Naive thymus-derived CD4-positive, alpha-beta T cell (primary cell): ENCODE measurements around the gene CHMP1B. TPM values are rescaled to one million over a fixed set of nuclear protein-coding genes. Genes with fewer than 3 reads are reported as not detected.
A peak's percentile ranks its signal among the peaks of the same experiment; 100 is the strongest.

Source experiments
- ATAC-seq: fragments of 150-1000 bp; cut with Tn5 transposase; 2 replicates; pipeline ENCODE4 v1.10.0; 2021; ENCODE audit warnings: mild to moderate bottlenecking, moderate library complexity
- CTCF ChIA-PET: fragments of 350-600 bp; sonication (Branson Sonifier 250); formaldehyde crosslinking; loops from one replicate; lab custom pipeline; 2021; ENCODE audit warnings: antibody characterized with exemption; lab: Charles Lee
- POLR2A ChIA-PET: fragments of 350-600 bp; sonication (Branson Sonifier 250); formaldehyde crosslinking; loops from one replicate; lab custom pipeline; 2021; ENCODE audit warnings: antibody characterized with exemption, inconsistent platforms; lab: Charles Lee
- DNase-seq, 9 donors: peaks; one replicate each; pipeline versions ENCODE4 v3.0.0 to v3.0.0-alpha.2; 2020 to 2022; ENCODE audit warnings: mixed read lengths in 1 of 9
- H3K27ac ChIP-seq: one replicate; pipeline ENCODE4 v1.7.0; 2013; ENCODE audit warnings: mild to moderate bottlenecking, low read depth, low read length, moderate library complexity
- H3K27me3 ChIP-seq, 2 donors: one replicate each; pipeline ENCODE4 v1.7.0; 2013; ENCODE audit warnings: low read length in 2 of 2, mild to moderate bottlenecking in 2 of 2, moderate library complexity in 2 of 2; ENCODE audit not compliant: control insufficient read depth in 2 of 2, insufficient read depth in 2 of 2
- H3K36me3 ChIP-seq, 3 experiments: 1 replicate in 2 of 3; 2 replicates in 1 of 3; pipeline ENCODE4 v1.7.0; 2013; ENCODE audit warnings: low read length in 3 of 3, mild to moderate bottlenecking in 3 of 3, moderate library complexity in 1 of 3; ENCODE audit not compliant: insufficient read depth in 3 of 3, control insufficient read depth in 2 of 3
- H3K4me1 ChIP-seq, 2 donors: one replicate each; pipeline ENCODE4 v1.7.0; 2013; ENCODE audit warnings: low read length in 2 of 2, mild to moderate bottlenecking in 2 of 2, moderate library complexity in 1 of 2; ENCODE audit not compliant: control insufficient read depth in 2 of 2, insufficient read depth in 2 of 2
- H3K4me3 ChIP-seq: 2 replicates; pipeline ENCODE4 v1.7.0; 2013; ENCODE audit warnings: mild to moderate bottlenecking, low read length
- H3K9me3 ChIP-seq, 3 experiments: 1 replicate in 2 of 3; 2 replicates in 1 of 3; pipeline ENCODE4 v1.7.0; 2013; ENCODE audit warnings: low read length in 3 of 3; ENCODE audit not compliant: control insufficient read depth in 2 of 3
- H3K27ac Mint-ChIP-seq, 9 donors: one replicate each; pipeline ENCODE4 v1.8.0; 2020 to 2022; ENCODE audit warnings: mixed read lengths in 9 of 9, mild to moderate bottlenecking in 8 of 9, moderate library complexity in 5 of 9, inconsistent platforms in 2 of 9
- H3K27me3 Mint-ChIP-seq, 5 donors: one replicate each; pipeline ENCODE4 v1.8.0; 2021 to 2022; ENCODE audit warnings: mixed read lengths in 5 of 5, mild to moderate bottlenecking in 1 of 5
- H3K36me3 Mint-ChIP-seq, 5 donors: one replicate each; pipeline ENCODE4 v1.8.0; 2020 to 2022; ENCODE audit warnings: mixed read lengths in 5 of 5, mild to moderate bottlenecking in 3 of 5, inconsistent platforms in 1 of 5
- H3K4me1 Mint-ChIP-seq, 7 donors: one replicate each; pipeline ENCODE4 v1.8.0; 2020 to 2022; ENCODE audit warnings: mixed read lengths in 7 of 7, mild to moderate bottlenecking in 3 of 7, inconsistent platforms in 1 of 7
- H3K4me3 Mint-ChIP-seq, 10 donors: one replicate each; pipeline ENCODE4 v1.8.0; 2020 to 2022; ENCODE audit warnings: mild to moderate bottlenecking in 10 of 10, mixed read lengths in 10 of 10, moderate library complexity in 6 of 10, inconsistent platforms in 2 of 10
- H3K9me3 Mint-ChIP-seq, 11 donors: one replicate each; pipeline ENCODE4 v1.8.0; 2020 to 2022; ENCODE audit warnings: mixed read lengths in 11 of 11, mild to moderate bottlenecking in 4 of 11, inconsistent platforms in 1 of 11, moderate library complexity in 1 of 11
- intact Hi-C, 2 donors: fragments of 100-400 bp; cut with micrococcal nuclease; formaldehyde crosslinking; loops; one replicate each; pipeline ENCODE4 v1.15.1; 2023
- polyA plus RNA-seq, 2 donors: library from polyadenylated mRNA; unstranded; fragments of 300-500 nt; fragmentation: Illumina TruSeq; gene quantifications; one replicate each; pipeline ENCODE4 v1.2.3, GENCODE V29; 2021
- total RNA-seq, 6 experiments: library from RNA in 5 of 6; stranded (reverse) in 5 of 6; gene quantifications; 1 replicate in 5 of 6; 2 replicates in 1 of 6; pipeline ENCODE4 v1.2.3 and lab custom pipeline; 2021 to 2026

CHMP1B gene
- total and polyA plus RNA-seq, 7 experiments from 2014 or later: 27.2 to 115 (median 54.2) TPM

DNA sequence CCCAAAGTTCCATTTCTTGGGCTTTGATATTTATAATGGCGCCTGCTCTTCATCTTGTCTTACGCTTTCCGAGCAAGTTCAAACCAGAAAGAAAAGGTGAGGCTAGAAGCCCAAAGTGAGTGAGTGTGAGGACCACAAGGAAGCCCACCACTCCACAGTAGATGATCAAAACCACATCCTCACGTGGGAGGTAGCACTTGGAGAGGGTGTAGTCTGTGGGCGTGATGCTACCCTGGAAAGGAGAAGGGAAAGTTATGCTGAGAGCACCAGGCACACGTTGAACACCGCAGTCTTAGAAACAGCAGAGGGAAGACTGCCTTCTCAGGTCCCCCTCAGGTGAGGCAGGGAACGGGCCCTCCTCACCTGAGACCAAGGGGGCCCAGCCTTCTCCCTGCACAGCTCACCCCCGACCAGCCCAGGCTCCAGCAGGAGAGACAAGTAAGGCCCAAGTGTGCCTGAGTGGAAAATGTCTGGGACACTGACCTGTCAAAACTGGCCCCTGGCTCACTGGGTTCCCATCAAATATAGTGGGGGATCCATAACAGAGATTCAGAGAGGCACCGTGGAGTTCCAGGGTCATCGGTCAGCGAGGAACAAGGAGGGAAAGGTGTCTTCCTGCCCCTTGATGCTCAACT, 33.3 kb downstream of the CHMP1B start:
- H3K27me3 Mint-ChIP-seq: no peaks in the 10 kb centered on the region
- peaks cover 6 to 52% (median 16%) of the 10 kb centered on the region in 5 donors for H3K36me3 Mint-ChIP-seq
- H3K9me3 Mint-ChIP-seq: no peaks in the 10 kb centered on the region
- no peak for DNase-seq
- H3K27ac ChIP-seq: no peak overlapping the region
- peak overlapping the region in 2 of 9 donors; percentile 23 to 80 for H3K27ac Mint-ChIP-seq
- H3K4me3 Mint-ChIP-seq: no peak overlapping the region
- H3K4me1 ChIP-seq: no peaks in the 10 kb centered on the region
- CTCF ChIA-PET: no interaction called here
- no peaks in the 10 kb centered on the region for H3K27me3 ChIP-seq
- intact Hi-C loops: no loop called here
- POLR2A ChIA-PET: no interaction called here
- no peak overlapping the region for H3K4me3 ChIP-seq
- no peak for ATAC-seq
- H3K36me3 ChIP-seq: peaks cover 6 to 60% (median 11%) of the 10 kb centered on the region in 3 experiments
- no peaks in the 10 kb centered on the region for H3K9me3 ChIP-seq
- peaks cover 0 to 7% (median 0%) of the 10 kb centered on the region in 7 donors for H3K4me1 Mint-ChIP-seq

DNA sequence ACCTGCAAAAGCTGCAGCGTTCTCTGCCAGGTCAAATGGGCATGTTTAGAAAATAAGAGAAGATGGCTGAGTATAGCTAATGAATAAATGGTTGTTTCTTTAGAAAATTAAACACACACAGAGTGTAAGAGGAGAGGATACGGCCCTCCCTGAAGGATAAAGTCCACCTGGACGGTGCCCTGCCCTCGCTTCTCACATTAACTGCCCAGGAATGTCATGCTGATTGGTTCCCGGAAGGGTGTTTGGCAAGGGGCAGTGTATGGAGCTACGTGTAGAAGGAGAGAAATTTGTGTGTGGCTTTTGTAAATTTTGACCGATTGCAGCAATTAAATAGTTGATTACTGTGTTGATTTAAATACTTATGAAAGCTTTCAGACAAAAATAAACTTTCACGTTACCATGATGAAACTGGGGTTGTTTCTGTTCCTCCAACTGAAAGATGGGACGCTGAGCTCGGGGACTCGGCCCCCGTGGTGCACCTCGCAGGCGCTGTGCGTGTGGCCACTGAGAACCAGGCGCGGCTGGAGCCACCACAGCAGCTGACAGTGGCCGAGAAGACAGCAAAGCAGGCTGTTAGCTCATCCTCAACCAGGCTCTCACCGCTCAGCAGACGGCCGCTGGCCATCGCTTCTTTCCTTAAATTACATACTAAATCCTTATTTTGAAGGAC, 34.2 kb downstream of the CHMP1B start:
- Histone ChIP-seq H3K27ac (no peak overlapping the region), H3K36me3 (peaks cover 6 to 65% (median 13%) of the 10 kb centered on the region in 3 experiments), H3K4me3 (no peak overlapping the region), H3K27me3 (no peaks in the 10 kb centered on the region), H3K9me3 (no peaks in the 10 kb centered on the region), H3K4me1 (no peaks in the 10 kb centered on the region)
- intact Hi-C loops: no loop called here
- H3K27me3 Mint-ChIP-seq: no peaks in the 10 kb centered on the region
- peaks cover 9 to 55% (median 16%) of the 10 kb centered on the region in 5 donors for H3K36me3 Mint-ChIP-seq
- ATAC-seq: no peak
- ChIA-PET CTCF (no interaction called here), POLR2A (interaction anchor here (0.9 kb wide), 1 partner anchor 40 kb away, joined by 3 read pairs; no protein-coding TSS in a partner anchor)
- H3K4me1 Mint-ChIP-seq: peaks cover 0 to 7% (median 0%) of the 10 kb centered on the region in 7 donors
- H3K27ac Mint-ChIP-seq: no peak overlapping the region
- no peak overlapping the region for H3K4me3 Mint-ChIP-seq
- DNase-seq: no peak
- H3K9me3 Mint-ChIP-seq: no peaks in the 10 kb centered on the region

DNA sequence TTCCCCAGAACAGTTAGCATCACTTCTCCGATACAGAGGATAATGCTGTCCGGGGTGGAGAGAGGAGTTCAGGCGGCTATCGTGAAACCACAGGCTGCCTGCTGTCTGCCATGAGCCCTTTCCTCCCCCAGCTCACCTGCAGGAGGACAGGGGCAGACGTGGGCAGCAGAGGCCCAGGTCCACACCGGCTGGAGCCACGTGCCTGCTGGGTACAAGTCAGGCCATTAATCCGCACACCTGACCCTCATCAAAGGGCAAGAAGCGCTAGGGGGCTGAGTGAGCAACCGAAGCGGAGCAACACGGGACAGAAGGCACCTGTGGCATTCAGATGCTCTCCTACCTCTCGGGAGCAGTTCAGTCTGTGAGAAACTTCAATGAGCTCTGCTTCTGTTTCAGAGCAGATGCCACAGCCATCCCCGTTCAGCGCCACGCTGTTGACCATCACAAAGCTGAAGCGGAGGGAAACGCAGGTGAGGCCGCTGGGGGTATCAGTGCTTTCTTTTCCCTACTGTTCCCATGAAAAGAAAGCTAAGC, 35.4 kb downstream of the CHMP1B start:
- Mint-ChIP-seq H3K36me3 (peaks cover 12 to 49% (median 16%) of the 10 kb centered on the region in 5 donors), H3K4me3 (no peak overlapping the region), H3K27ac (no peak overlapping the region), H3K27me3 (no peaks in the 10 kb centered on the region), H3K4me1 (peaks cover 0 to 7% (median 0%) of the 10 kb centered on the region in 7 donors), H3K9me3 (no peaks in the 10 kb centered on the region)
- intact Hi-C loops: no loop called here
- Histone ChIP-seq H3K4me3 (no peak overlapping the region), H3K27me3 (no peaks in the 10 kb centered on the region), H3K9me3 (no peaks in the 10 kb centered on the region), H3K27ac (no peak overlapping the region), H3K36me3 (peaks cover 6 to 70% (median 18%) of the 10 kb centered on the region in 3 experiments), H3K4me1 (no peaks in the 10 kb centered on the region)
- POLR2A ChIA-PET: no interaction called here
- CTCF ChIA-PET: no interaction called here
- ATAC-seq (no peak), DNase-seq (no peak)

DNA sequence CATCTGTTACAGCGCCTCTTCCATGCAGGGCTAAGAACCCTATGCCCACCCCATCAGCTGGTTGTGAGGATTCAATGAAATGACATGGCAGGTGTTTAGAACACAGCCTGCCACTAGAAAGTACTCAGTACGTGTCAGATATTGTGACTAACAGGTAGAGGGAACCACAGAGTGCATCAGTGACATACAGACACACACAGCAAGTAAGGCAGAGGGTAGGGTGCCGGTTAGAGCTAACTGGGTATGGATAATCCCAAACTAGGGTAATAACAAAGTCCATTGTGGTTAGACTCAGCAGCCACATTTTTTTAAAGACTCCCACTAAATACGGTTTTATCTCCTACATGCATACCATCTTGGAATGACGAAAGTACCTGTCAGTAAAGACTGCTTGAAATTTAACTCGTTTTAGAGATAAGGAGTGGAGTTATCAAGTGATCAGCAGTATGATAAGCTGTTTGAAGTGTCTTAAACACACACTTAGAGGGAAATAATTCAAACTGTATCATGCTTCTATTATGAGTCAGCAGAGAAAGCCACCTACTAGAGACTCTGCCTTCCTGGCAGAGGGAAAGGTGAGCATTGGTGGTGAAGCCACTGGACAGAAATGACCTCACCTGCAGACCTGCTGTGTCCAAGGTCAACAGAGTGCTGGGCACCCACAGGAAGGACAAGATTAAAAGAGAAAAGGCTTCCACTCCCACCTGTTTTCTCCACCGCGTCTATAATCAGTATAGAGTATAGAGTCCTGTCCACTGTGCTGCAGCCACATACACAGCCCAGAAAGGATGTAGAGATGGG, 36.3 kb downstream of the CHMP1B start:
- DNase-seq (no peak), ATAC-seq (no peak)
- no peak overlapping the region for H3K4me3 Mint-ChIP-seq
- Histone ChIP-seq H3K36me3 (peaks cover 6 to 74% (median 18%) of the 10 kb centered on the region in 3 experiments), H3K27me3 (no peaks in the 10 kb centered on the region), H3K27ac (no peak overlapping the region), H3K4me3 (no peak overlapping the region), H3K4me1 (no peaks in the 10 kb centered on the region), H3K9me3 (no peaks in the 10 kb centered on the region)
- H3K9me3 Mint-ChIP-seq: no peaks in the 10 kb centered on the region
- POLR2A ChIA-PET: interaction anchor here (1.0 kb wide), 1 partner anchor 21 kb away, joined by 3 read pairs; no protein-coding TSS in a partner anchor
- H3K27ac Mint-ChIP-seq: peak overlapping the region in 1 of 9 donors; percentile 43
- H3K4me1 Mint-ChIP-seq: peaks cover 0 to 7% (median 0%) of the 10 kb centered on the region in 7 donors
- H3K36me3 Mint-ChIP-seq: peaks cover 11 to 46% (median 14%) of the 10 kb centered on the region in 5 donors
- CTCF ChIA-PET: no interaction called here
- no peaks in the 10 kb centered on the region for H3K27me3 Mint-ChIP-seq
- intact Hi-C loops: no loop called here

DNA sequence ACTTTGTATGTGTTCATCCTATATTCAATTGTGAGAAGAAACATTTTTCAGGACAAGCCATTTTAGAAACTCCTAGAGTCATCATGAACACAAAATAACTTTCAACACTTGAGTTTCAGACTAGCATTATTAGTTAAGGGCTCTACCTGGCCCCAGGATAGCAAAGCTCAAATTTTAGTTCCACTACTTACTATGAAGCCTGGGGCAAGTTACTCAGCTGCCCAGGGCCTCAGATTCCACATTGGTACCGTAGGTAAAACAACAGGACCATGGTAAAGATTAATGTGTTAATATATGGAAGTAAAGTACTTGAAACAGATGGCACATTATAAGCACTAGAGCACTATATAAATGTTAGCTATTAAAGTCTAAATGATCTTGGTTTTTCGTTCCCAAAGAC, 37.5 kb downstream of the CHMP1B start:
- H3K27me3 ChIP-seq: no peaks in the 10 kb centered on the region
- no peaks in the 10 kb centered on the region for H3K9me3 ChIP-seq
- Mint-ChIP-seq H3K36me3 (peaks cover 15 to 52% (median 23%) of the 10 kb centered on the region in 5 donors), H3K27ac (no peak overlapping the region), H3K27me3 (no peaks in the 10 kb centered on the region), H3K9me3 (no peaks in the 10 kb centered on the region), H3K4me1 (peaks cover 0 to 8% (median 1%) of the 10 kb centered on the region in 7 donors), H3K4me3 (no peak overlapping the region)
- ChIA-PET POLR2A (interaction anchor here (0.6 to 1.0 kb wide), 2 partner anchors 20 to 37 kb away, joined by 3 read pairs; no protein-coding TSS in a partner anchor), CTCF (interaction anchor here (0.9 kb wide), 1 partner anchor 14 kb away, joined by 3 read pairs; no protein-coding TSS in a partner anchor)
- H3K36me3 ChIP-seq: peaks cover 6 to 80% (median 18%) of the 10 kb centered on the region in 3 experiments
- H3K4me1 ChIP-seq: no peaks in the 10 kb centered on the region
- intact Hi-C loops: no loop called here
- H3K4me3 ChIP-seq: no peak overlapping the region
- no peak for ATAC-seq
- no peak overlapping the region for H3K27ac ChIP-seq
- no peak for DNase-seq

DNA sequence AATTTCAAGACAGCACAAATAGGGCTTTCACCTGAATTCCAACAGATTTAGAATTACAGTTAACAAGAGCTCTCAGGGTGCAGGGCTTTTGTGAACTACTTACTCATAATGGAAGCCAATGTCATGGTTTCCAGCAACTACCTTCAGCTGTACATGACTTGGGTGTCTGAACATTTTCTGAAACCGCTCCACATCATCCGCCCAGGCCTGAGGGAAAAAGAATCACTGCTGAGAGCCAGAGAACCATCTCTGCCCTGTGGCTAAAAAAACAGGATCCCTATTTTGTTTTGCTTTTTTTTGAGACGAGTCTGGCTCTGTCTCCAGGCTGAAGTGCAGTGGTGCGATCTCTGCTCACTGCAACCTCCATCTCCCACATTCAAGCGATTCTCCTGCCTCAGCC, 38.1 kb downstream of the CHMP1B start:
- H3K4me1 ChIP-seq: no peaks in the 10 kb centered on the region
- H3K27me3 ChIP-seq: no peaks in the 10 kb centered on the region
- H3K27ac Mint-ChIP-seq: no peak overlapping the region
- H3K4me1 Mint-ChIP-seq: peaks cover 0 to 12% (median 3%) of the 10 kb centered on the region in 7 donors
- no peaks in the 10 kb centered on the region for H3K27me3 Mint-ChIP-seq
- H3K9me3 Mint-ChIP-seq: no peaks in the 10 kb centered on the region
- DNase-seq: no peak
- POLR2A ChIA-PET: no interaction called here
- no peak for ATAC-seq
- H3K36me3 ChIP-seq: peaks cover 6 to 79% (median 18%) of the 10 kb centered on the region in 3 experiments
- H3K9me3 ChIP-seq: no peaks in the 10 kb centered on the region
- H3K36me3 Mint-ChIP-seq: peaks cover 15 to 53% (median 26%) of the 10 kb centered on the region in 5 donors
- intact Hi-C loops: no loop called here
- no peak overlapping the region for H3K27ac ChIP-seq
- H3K4me3 Mint-ChIP-seq: no peak overlapping the region
- CTCF ChIA-PET: interaction anchor here (0.9 kb wide), 1 partner anchor 13 kb away, joined by 3 read pairs; no protein-coding TSS in a partner anchor
- no peak overlapping the region for H3K4me3 ChIP-seq
